ENCODE measurements around the gene MED9.

Gene MED9

DNA sequence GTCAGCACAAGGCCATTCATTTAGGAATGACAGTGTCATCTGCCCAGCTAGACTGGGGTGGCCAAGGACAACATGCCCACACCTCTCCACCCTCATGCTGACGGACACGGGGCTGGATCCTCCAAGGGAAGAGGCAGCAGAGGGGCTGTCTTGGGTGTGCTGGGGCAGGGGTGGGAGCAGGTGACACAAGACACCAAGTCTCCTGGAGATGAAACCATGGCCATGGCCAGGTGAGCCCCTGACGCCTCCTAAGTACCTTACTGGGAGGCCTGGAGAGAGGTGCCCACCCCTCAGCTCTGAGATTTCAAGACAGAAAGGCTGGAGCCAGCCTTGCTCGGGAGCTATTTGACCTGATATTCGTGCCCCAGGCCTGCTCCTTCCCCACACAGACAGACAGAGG is 28.4 kb downstream of the MED9 start:
- DNase-seq (ENCODE audit: low spot score): no peak

DNA sequence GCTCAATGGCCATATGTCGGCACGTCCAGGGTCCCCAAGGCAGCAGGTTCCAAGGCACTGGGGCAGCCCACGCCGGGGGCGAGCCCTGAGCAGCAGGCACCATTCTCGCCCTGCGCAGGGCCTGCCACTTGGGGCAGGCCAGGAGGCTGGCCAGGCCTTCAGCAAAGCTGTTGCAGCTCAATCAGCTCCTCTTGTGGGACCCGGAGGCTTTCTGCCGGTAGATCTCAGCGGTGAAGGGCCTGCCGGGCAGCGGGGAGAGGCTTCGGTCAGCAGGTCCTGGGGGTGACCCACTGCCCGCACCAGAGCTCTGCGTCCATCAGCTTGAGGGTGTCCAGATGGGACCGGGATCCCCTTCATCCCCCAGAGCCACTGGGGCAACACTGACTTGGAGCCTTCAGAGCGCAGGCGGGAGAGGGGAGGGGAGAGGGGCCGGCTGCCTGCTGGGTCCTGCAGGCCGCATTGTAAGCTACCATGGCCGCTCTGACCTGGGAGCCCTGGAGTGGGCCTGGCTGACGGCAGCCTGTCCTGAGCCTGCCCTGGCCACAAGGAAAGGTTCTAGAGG is 28.9 kb downstream of the MED9 start:
- DNase-seq (ENCODE audit: low spot score): no peak

DNA sequence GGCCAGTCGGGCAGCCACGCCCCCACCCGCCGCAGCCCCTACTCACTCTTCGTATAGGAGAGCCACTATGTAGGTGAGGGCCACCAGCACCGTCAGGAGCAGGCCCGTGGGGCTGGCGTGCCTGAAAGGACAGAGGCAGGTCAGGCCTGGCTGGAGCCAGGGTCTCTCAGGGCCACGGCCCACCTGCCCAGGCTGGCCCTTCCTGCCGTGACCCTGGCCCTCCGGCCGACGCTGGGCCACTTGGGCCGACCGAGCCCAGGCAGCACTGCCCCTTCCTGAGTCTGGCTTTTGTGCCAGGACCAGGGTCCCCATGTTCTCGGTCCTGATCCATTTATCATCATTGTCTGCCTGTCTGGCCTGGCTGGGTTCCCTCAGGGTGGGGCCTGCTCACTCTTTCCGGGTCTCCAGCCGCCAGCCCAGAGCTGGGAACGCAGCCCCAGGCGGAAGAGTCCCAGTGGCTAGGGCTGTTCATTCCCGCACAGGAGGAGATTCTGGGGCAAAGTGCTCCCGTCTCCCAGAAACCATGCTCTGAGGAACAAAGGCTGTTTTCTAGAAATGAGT is 29.5 kb downstream of the MED9 start:
- DNase-seq (ENCODE audit: low spot score): no peak

DNA sequence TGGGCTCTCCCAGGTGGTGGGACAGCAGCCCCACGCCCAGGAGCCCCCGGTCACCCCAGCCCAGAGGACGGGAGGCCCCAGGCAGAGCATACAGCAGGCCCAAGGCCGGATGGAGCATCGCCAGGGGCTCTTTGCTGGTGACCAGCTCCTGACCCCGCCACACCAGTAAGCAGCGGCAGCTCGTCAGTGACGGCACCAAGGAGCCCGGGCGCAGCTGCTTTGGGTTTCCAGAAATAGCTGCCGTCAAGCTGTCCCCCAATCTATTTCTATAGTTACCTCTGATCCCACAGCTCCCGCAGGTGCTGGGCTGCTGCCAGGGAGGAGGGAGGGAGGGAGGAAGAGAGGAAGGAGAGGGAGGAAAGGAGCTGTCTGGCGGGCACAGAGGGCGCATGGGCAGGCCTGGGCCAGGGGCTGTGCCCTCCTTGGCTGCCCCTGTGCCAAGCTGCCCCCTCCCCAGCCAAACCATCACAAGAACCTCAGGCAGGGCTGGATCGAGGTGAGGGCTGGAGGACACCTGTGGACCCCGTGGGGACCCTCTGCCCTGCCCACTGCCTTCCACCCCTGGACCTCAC is 30.2 kb downstream of the MED9 start:
- DNase-seq (ENCODE audit: low spot score): no peak

DNA sequence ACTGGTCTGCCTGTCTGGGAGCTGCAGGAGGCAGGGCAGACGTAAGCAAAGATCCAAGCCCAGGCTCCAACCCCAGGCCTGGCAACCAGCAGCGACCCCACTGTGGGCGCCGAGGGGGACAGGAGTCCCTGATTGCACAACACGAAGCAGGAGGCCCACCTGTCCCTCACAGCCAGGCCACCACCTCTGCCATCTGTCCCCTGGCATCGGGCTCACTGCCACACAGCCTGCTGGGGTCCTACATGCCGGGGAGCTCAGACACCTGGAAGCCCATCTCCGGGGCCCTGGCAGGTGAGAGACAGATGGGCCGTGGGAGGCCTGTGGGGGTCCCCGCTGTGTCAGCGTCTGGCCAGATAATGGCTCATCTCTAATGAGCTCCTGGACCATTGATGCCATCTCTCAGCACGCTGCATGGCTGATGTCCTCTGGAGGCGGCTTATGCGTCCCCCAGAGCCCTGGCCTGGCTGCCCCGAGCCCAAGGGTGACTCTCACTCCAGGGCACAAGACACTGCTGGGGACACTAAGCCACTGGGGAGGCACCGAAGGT is 30.7 kb downstream of the MED9 start:
- DNase-seq (ENCODE audit: low spot score): no peak

DNA sequence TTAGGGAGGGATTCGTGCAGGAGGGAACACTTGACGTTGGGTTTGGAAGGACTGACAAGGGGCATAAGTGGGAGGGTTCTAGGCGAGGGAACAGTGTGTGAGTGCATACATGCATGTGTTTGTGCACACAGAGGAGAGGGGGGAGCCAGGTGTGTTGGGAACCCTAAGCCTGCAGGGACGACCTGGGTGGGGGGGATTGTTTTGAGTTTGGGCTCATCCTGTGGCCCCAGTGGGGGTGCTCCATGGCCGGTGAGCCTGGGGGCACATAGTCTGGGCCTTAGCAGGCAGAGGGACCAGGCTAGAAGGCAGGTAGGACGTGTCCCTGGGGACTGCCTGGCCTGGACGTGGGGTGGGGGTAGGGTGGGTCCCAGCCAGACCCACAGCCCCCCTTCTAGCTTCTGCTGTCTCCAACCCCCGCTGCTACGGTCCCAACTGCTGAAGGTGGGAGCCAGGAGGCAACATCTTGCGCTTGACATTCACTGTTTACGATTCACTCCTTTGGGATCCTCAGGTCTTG is 31.3 kb downstream of the MED9 start:
- DNase-seq (ENCODE audit: low spot score): no peak

DNA sequence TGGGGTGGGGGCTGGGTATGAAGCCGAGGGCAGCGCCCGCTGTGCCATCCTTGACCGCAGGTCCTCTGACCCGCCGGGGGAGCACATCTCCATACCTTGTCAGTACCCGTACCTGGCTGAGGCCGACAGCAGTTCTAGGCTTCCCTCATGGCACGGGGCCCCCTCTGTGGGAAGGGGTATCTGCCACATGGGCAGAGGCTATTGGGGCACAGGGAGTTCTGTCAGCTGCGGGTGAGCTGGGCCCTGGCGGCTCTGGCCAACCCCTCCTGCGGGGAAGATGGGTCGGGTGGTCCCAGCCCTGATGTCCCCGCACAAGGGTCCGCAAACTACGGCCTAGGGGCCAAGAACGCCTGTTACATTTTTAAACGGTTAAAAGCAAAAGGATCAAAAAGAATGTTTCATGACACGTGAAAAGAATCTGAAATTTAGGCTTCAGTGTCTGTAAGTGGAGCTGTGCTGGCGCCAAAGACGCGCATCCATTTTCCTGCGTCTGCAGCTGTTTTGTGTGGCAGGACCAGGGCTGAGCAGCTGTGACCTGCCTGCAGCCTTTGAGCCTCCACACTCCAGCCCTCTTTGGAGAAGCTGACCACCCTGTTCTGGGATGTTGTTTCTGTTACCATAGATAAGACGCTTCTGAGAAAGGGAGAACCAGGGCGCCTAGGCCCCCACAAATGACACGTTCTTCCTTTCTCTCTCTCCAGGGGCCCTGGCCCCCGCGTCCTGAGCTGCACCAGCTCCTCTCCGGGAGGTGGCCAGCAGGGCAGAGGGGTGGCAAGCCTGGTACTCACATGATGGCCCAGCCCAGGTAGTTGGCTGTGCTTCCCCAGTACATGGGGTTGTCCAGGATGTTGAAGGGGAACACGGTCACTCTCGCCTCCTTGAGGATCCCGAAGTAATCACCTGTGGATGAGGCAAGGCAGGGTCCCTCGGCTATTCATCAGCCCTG is 32.1 kb downstream of the MED9 start:
- DNase-seq (ENCODE audit: low spot score): no peak

DNA sequence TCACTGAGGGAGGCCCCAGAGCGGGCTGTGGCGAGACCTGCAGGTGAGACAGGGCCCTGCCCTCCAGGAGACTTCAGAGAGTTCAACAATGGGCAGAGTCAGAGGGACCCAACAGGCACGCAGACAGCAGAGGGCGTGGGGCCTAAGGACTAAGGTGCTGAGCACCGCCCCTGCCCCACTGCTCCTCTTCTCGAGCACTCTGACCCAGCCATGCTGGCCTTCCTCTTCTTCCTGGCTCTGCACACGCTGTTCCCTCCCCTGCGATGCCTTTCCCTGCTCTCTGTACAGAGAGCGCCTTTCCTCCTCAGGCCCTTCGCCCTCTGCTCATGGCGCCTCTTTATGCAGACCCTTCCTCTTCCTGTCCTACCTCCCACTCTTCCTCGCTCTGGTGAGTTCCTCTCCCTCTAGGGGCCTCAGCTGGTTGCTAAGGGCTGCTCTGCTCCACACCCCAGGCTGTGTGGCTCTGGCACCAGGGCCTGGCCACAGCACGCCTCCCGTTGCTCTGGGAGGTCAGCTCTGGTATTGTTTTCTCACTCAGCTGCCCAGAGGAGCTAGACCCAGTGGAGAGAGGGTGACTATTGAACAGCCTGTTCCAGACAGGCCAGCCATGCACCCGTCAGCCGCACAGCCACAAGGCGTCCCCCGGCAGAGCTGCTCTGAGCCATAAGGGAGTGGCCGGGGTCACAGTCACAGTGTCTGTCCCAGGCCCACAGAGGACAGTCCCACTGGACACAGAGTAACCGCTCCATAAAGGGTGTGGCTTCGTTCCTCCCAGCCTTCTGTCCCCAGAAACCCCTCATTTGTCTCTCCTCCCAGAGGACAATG is 33.0 kb downstream of the MED9 start:
- no peak for DNase-seq (ENCODE audit: low spot score)

DNA sequence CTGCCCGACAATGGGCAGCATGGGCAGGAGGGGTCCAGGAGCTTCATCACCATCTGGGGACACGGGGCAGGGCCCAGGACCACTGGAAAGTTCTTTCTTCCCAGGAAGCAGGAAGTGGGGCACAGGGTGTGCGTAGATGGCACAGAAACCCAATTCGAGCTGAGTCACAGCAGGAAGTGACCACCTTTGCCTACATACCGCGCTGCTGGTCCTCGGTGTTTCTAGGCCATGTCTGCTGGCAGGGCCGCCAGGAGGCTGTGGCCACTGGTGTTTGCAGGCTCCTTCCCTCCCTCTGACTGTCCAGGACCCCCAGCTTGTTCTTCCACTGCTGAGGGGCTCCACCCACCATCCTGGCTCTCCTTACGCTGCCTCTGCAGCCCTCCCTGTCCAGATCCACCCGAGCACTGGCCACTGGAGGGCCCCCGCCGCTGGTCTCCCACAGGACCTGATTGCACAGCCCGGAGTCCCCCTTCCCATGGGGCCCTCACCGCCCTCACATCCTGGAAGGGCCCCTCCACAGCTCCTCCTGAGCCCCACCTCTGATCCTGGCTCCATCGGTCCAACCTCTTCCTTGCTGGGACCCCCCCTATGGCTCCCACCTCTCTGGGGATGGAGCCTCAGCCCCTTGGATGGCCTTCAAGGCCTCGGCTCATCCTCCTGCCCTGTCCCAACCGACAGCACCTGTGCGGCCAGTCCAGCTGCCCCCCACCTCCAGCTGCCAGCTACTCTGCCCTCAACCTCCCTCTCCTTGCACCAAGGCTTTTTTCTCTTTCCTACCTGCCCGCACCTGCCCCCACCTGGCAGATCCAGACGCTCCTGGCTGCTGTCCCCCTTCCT is 33.9 kb downstream of the MED9 start:
- DNase-seq (ENCODE audit: low spot score): no peak

DNA sequence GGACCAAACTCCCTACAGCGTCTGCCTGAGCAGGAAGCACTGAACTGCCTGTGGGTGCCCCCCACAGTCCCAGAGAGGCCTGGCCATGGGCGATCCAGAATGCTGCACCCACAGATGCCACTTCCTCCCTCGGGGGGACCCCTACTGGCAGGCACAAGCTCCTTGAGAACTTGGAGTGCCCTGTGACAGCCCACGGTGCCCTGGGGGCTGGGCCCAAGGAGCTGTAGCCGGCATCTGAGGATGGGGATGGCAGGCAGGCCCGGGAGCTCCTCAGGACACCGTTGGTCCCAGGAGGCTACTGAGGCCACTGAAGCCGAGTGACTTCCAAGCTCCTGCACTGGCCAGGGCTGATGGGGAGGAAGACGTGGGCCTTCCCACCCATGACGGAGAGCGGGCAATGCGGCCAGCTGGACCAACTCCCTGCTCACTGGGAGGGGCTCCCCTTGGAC is 34.5 kb downstream of the MED9 start:
- no peak for DNase-seq (ENCODE audit: low spot score)

DNA sequence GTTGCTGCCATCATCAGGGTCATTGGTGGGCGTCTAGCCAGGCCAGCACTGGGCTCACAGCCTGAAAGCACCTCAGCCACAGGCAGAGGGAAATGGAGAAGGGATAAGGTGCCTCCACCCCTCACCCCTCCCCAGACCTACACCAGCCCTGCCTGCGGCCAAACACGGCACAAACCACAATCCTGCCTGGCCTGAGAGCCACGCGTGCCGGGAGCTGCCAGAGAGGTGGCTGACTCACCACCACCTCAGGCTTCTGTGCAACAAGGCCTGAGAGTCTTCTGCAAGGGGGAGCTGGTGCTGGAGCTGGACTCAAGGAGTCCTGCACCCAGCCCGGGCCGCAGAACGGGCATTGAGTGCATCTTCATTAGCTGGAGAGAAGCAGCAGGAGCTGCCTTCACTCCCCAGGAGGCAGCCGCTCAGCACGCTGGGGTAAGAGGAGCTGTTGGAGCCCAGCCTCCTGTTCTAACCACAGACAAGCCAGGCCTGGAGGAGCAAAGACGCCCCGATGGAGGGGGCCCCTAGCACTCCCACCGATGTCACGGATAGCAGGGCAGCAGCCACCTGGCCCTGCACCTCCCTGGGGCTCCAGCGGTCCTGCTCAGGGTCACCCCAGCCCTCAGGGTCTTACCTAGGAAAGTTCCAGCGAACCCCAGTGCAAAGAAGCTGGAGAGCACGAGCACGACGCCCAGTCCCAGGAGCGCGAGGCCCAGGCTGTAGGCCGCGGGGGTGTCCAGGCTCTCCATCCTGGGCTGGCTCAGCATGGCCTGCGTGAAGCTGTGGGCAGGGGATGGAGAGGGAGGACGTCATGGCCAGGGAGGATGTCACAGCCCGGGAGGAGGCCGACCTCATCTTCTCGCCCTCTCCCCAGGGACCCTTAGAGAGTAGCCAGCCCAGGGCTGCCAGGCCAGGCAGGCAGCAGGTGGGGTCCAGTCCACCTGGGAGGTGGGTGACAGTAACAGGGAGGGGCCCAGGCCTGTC is 35.4 kb downstream of the MED9 start:
- no peak for DNase-seq (ENCODE audit: low spot score)

DNA sequence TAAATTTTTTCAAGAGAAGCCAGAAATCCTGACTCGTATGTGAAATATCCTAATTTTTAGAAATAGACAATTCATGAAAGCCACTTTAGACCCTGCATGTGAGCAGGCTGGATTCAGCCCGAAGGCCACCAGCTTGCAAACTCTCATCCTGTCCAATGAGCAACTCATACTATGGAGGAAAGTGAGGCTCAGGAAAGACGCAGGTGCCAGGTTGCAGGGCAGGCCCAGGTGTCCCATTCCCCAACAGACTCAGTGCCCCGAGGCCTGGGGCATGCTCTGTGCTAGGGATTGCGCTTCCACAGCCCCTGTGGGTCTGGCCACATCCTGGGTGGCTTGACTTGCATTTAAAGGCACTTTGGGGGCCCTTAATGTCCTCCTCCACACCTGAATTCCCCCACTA is 36.1 kb downstream of the MED9 start:
- no peak for DNase-seq (ENCODE audit: low spot score)

DNA sequence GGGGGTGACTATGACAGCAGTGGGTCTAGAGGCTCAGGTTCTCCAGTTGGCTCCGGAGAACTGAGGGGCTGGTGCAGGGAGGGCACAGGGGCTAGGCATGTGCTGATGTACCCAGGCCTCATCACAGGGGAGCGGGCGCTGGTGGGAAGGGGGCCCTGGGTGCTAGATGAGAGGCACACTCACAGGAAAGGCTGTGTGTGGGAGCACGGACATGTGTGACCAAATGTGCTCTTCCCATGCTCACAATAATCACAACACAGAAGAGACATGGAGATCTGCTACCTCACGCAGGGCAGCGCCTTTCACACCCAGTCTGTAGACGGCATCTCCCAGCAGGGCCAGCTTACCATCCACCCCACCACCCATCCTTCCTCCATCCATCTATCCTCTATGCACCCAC is 36.8 kb downstream of the MED9 start:
- DNase-seq (ENCODE audit: low spot score): no peak

DNA sequence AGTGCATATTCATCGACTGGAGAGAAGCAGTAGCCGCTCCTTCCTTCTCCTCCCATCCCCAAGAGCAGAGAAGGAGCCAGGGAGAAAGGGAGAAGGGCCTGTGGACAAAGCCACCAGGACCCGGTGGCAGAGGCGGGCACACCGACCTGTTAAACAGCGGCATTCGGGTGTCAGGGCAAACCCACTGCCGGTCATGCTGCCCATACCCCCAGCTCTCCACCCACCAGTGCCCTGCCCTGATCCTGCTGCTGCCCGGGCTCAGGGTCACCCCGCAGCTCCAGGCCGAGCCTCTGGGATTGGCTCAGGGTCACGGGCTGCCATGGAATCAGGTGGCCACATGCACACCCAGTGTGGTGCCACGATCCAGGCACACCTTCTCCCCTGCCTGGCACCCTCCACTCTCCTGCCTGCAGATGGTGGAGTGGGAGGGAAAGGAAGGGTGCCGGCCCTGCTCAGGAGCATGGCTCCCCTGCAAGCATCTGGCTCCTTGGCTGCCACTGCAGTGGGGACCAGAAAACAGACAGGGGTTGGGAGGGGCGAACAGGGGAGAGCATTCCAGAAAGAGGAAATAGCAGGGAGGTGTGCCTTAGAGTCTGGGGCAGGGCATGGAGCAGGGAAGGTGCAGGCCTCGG is 37.7 kb downstream of the MED9 start:
- DNase-seq (ENCODE audit: low spot score): no peak

DNA sequence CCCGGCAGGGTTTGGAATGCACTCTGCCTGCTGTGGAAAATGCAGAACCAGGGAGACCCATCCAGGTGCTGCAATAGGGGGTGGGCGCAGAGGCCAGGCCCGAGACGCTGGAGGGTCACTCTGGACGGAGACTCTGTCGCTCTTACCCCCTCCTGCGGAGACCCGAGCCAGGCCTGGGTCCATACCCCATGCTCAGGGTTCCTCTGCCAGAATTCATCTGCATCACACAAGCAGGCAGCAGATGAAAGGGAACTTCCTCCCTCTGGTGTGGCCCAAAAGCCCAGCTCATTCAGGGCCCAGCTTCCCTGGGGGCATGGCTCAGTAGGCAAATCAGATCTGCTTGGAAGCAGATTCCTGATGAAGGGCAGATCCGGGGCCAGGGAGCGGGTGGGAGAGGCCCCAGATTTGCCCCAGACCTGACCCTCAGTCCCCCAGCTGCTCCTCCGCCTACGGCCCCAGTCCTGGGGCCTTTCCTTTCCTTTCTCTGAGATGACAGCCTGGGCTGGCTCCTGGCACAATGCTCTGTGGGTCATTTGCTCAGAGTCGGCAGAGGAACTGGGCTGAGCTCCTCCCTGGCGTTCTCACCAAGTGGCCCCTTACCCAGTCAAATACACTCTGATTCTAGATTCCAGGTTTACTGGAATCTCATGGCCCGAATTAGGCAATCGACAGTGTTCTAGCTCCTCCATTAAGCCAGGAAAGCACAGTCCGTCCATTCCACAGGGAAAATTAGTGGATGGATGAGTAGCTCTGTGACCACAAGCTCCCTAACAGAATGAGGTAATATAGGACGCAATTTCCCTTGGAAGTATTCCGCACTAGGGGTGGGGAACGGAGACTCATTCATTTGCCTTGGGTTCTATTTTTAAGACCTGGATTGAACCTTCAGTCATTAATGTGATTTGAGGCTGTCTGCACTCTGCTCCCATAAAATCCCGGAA is 38.5 kb downstream of the MED9 start:
- DNase-seq (ENCODE audit: low spot score): no peak

DNA sequence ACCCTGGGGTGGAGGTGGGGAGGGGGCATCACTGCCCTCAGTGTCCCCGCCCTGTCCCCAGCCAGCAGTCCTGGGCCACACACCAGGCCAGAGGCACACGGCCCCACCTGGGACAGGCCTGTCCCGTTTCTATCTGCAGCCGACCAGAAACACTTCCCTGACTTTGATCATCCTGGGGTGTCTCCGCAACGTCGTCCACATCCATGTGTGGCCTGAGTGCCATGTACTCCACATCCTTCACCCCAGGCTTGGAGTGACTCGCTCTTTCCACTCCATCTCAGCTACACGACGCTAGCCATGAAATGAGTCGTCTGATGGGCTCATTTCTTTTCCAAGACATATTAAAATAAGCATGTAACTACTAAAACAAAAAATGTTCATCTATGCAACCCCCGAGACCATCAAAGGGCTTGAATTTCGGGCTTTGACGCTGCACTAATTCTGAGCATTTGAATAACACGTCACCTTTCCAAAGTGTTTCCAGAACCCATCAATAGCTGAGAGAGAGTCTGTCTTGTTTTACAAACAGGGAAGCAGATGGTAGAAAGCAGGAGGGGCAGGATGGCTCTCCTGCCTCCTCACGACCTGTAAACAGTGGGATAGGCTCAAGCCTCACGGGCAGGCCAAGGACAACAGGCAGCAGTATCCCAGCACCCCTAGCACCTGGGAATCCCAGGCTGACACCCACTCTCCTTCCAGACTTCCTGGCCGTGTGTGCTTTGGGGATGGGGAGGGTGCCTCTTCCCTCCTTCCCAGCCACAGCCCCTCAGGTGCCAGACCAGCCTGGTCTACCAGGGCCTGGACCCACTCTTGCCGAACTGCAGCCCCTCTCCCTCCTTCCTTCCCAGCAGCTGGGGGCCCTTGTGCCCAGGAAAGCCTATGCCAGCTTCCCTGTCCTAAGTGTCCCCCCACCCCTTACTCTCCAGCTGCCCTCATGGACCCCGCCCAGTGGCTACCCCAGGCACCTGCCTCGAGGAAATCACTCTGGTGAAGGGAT is 39.4 kb downstream of the MED9 start:
- no peak for DNase-seq (ENCODE audit: low spot score)

Measured in COLO829 (cell line).